DMS79 (cell line): ENCODE measurements around the gene SHC2.
"Not testable (repeated sequence)": the region's sequence is repeated elsewhere in the genome, so short reads cannot be mapped to it uniquely, and the experiment has no call there.

Experiments
- DNase-seq: peaks from one replicate; lab custom pipeline; 2025; lab: John Stamatoyannopoulos, UW

The SHC2 gene

DNA sequence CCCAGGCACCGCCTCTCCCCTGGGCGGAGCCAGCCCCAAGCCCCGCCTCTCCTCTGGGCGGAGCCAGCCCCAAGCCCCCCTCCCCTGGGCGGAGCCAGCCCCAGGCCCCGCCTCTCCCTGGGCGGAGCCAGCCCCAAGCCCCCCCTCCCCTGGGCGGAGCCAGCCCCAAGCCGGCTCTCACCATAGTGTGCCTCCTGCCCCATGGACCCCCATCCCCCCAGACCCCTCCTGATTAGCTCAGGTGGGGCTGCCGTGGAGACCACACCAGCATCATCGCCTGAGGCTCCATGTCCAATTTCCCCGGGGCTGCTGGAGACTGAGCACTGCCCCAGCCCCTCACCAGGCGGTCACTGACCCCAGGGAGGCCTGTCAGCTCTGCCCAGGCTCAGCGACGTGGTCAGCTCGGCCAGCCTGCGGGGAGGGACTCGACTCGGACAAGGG, 31.3 kb upstream of the SHC2 start:
- DNase-seq, result no peak

DNA sequence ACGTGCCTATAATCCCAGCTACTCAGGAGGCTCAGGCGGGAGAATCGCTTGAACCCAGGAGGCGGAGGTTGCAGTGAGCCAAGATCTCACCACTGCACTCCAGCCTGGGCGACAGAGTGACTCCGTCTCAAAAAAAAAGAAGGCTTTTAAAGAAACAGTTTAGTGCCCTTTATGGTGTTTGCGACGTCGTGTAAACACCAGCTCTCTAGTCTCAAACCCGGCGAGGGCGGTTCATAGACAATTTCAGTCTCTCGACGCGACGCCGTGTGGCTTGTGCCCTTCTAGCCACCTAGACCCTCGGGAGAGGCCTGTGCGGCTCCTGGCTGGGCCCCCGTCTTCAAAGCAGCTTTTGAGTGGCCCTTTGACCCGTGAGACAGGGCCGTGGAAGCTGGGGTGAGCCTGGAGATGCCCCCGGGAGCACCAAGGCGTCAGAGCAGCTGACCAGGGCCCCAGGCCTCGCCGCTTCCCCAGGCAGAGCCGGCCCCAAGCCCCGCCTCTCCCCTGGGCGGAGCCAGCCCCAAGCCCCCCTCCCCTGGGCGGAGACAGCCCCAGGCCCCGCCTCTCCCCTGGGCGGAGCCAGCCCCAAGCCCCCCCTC, 30.4 kb upstream of the SHC2 start:
- DNase-seq, result no peak

DNA sequence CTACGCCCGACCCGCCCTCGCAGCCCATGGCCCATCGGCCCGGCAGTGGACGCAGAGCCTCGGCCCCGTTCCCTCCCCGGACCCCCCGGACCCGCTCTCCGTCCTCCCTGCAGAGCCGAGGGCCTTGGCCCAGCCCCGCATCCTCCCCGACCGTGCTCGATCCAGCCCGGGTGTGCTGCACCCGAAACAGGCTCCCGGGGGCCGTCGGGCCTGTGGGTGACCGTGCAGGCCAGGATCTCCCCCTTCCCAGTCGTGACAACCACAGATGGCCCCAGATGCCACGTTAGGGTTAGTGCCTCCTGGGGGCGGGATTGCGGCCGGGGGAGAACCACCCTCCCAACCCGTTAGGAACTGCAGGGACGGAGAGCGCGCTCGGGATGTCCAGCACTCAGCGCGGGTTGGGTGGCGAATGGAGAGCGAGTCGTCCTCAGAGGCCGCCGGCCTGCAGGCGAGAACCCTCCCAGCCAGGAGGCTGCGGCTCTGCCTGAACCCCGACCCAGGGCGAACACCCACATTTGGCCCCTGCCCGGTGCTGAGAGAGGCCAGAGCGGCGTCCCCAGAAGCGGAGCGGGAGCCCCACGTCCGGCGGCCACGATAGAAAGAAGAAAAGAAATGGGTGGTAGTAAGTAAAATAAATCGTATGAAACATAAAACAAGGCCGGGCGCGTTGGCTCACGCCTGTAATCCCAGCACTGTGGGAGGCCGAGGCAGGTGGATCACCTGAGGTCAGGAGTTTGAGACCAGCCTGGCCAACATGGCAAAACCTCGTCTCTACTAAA, 28.8 kb upstream of the SHC2 start:
- peak; percentile 16 for DNase-seq

DNA sequence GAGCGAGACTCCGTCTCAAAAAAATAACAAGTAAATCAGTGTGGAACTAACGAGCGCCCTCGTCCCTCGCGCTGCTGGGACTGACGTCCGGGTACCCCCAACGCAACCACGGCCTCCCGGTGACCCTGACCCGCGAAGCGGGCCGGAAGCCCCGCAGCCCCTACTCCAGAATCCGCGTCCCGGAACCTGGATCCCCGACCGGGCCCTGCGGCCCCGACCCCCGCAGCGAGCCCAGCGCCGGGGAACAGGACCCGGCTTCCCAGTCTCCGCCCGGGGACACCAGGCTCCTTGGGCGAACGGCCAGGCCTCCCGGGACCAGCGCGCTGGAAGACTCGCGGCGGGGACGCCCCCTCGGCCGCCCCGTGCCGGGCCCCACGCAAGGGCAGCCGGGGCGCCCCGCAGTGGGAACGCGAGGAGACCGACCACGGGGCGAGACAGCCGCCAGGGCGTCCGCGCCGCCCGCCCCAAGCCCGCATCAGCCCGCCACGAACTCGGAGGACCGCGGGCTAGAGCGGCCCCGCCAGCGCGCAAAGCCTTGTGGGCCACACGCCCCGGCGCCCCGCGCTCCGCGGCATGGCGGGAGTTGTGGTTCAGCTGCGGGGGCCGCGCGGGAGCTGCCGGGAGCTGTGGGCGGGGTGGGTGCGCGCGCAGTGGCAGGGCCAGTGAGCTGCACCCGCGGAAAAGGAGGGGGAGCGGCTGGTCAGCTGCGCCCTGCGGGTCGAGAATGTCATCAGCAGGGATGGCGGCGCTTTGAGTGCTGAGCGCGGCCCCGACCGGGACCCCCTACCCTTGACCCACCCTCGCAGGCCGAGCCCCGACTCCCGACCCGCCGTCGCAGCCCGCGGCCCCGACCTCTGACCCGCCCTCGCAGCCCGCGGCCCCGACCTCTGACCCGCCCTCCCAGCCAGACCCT, 27.9 kb upstream of the SHC2 start:
- peak; percentile 75 for DNase-seq

DNA sequence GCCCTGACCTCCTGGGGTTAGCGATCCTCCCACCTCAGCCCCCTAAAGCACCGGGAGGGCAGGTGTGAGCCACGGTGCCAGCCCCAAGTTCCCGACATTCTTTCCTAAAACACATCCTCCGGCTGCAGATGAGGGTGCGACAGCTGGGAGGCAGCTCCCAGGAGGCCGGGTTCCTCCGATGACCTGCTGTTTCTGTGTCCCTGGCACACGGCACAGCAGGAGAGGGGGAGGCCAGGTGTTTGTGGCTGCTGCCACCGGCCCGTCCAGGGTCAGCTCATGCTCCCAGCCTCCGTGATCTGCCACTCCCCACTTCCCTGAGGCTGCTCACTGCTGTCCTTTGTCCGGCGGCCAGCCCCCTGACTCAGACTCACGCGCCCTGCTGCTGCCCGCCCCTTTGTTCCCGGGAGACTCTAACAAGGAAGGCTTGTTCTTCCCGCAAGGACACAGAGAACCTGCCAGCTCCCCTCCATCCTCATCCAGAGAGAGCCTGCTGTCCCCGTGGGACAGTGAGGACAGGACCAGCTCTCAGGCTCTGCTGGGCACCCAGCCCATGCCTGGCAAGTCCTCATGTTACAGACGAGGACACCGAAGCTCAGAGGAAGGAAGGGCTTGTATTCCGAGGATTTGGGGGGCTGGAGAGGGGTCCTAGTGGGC, 24.9 kb upstream of the SHC2 start:
- DNase-seq, result peak; percentile 50

DNA sequence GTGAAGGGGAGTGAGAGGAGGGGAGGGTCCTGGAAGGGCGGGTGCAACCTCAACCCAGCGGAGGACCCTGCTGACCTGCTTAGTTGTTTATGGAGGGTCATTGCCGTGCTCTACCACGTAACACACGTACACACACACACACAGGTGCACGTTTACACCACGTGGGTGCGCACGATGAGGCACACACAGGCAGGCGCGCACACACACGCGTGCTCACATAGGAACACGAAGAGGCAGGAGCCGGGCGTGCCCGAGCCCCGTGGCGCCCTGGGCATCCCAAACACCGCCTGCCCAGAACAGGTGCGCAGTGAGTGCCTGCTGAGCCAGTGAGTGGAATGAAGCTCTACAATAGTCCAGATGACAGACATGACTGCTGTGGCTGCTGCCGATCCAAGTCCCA, 24.2 kb upstream of the SHC2 start:
- peak; percentile 32 for DNase-seq

DNA sequence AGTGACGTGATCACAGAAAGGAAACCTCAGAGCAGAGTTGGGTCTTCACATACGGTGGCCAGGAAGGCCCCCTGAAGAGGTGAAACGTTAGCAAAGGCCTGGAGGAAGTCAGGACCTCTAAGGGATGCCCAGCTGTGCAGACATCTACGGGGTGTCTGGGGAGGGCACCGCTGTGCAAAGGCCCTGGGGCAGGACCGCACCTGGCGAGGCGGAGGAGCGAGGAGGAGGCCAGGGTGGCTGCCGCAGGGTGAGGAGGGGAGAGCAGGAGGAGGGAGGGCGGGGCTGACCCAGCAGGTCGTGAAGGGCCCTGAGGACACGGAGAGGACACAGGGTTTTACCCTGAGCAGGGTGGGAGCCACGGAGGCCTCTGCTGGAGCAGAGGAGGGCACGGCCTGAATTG, 23.7 kb upstream of the SHC2 start:
- DNase-seq, result no peak

DNA sequence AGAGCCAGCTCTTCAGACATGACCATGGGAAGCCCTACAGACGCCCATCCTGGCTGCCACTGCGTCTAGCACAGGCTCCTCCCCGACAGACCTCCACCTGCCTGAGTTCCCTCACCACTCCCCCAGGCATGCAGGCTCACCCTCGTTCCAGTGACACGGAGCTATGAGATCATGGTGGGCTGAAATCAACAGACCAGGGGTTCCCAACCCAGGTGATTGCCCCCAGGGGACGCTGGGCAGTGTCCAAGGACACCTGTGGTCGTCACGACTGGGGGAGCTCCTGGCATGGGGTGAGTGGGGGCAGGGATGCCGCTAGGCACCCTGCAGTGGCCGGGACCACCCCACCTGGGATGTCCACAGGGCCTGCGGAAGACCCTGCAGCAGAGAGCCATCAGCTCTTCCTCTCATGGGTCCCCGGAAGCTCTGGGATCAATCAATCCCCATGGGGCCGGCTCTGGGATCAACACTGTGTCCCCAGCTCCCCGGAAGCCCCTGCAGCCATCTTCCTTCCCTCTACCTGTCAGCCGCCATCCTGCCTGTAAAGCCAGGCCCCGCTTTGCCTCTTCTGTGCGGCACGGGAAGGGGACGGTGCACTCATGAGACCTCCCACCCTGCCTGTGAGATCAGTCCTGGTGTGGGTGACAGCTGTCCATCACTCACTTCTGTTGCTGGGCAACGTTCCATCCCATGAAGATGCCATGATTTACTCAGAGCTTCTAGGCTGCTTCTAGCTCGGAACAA, 22.7 kb upstream of the SHC2 start:
- DNase-seq, result no peak

DNA sequence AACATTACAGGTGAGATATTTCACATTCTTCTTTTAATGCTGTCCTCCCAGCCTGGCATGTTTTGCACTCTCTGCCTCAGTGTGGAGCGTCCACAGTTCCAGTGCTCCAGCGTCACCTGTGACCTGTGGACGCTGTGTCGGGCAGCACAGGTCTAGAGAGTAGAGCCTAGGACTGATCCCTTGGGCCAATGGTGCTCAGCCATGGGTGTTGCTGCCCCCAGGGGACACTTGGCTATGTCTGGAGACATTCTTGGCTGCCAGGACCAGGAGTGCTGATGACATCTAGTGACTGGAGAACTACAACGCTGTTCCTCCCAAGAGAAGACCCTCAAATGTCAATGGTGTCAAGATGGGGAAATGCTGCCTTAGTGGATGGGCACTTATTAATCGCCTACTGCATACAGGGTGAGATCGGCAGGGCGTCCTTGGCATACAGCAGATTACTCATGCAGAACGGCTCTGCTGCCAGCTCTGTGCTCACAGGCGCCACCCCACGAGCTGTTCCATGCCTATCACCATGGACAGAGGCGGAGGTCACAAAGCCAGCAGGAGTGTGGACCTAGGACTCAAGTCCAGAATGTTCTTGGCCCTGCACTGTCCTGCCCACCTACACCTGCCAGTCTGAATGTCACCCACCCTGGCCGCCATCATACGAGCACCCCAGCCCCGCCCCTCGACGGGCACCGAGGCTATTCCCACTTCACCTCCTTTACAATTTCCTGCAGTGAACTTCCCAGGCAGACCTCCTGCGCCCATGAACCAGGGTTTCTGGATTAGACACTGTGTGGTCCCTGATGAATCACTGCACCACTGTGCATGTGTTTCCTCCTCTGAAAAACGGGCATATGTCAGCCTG, 21.6 kb upstream of the SHC2 start:
- no peak for DNase-seq

DNA sequence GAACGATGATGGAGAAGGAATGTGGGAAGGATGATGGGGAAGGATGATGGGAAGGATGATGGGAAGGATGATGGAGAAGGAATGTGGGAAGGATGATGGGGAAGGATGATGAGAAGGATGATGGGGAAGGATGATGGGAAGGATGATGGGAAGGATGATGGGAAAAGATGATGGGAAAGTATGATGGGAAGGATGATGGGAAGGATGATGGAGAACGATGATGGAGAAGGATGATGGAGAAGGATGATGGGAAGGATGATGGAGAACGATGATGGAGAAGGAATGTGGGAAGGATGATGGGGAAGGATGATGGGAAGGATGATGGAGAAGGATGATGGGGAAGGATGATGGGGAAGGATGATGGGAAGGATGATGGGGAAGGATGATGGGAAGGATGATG, 20.3 kb upstream of the SHC2 start:
- not testable (repeated sequence) for DNase-seq

DNA sequence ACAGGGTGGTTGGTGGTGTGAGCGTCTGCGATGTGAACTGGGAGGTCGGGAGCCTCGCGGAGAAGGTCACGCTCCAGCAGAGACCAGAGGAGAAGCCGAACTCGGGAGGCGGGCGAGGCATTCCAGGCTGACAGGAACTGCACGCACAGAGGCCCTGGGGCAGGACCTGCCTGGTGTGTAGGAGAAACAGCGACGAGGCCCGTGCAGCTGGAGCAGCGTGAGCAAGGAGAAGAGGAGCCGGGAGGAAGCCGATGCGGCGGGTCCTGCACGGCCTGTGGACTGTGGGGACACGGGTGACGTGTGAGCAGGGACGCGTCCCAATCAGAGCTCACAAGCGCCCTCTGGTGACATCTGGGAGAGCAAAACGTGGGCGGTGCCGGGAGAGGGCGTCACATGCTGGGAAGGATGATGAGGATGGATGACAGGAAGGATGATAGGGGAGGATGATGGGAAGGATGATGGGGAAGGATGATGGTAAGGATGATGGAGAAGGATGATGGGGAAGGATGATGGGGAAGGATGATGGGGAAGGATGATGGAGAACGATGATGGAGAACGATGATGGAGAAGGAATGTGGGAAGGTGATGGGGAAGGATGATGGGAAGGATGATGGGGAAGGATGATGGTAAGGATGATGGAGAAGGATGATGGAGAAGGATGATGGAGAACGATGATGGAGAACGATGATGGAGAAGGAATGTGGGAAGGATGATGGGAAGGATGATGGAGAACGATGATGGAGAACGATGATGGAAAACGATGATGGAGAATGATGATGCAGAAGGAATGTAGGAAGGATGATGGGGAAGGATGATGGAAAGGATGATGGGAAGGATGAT, 19.4 kb upstream of the SHC2 start:
- no peak for DNase-seq

DNA sequence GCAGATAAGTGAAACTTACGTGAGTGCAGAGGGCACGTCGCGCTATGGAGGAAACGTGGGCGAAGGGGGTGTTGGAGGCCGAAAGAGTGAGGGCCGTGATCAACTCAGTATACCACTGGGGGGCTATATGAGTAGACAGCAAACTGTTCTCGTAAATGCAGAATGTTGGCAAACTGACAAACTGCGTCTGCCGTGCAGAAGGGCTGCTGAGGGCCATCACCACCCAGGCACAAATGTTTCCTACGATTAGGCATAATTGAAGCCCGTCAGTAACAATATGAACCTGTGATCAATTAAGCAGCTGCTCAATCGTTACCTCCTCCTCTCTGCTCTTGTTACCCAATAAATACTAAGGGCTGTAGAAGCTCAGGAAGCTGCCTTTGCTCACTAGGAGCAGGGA, 18.1 kb upstream of the SHC2 start:
- no peak for DNase-seq

DNA sequence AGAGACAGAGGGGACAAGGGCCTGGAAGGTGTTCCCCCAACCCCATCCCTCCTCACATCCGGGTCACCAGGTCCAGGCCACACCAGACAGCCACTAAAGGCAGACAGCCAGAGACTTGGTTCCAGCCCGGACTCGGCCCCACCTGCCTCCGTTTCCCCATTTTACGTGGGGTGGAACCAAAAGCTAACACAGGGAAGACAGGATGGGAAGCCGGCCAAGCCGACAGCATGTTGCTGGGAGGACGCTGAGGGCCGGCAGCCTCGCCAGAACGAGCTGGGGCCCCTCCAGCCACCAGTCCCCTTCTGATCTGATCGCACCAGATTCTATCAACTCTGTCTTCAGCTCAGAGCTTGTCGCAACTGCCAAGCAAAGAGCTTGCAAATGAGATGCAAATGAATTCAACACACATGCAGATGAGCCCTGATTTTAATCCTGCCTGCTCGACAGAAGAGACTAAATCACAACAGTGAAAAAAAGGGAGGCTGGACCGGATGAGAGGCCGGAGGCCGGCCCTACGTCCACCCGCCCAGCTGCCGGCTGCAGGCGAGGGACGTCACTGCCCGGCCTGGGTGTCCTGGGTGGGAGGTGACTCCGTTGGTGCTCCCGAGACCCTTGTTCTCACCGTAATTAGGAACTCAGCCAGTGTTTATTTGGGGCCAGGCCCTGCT, 17.5 kb upstream of the SHC2 start:
- DNase-seq, result no peak

DNA sequence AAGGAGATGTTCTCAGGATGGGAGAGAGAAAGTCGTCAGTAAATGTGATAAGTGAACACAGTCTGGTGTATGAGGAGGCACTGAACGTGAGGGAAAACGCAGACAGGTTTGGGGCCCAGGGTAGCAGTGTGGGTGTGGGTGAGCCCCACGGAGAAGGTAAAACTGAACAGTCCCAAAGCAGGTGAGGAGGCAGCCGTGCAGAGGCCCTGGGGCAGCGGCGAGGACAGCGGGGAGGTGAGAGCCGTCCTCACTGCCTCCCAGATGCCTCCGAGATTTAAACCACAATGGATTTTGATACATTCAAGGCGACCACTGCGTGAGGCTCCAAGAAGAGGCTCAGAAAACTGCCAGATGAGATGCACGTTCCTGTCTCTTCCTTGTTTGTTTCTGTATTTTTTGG, 14.5 kb upstream of the SHC2 start:
- DNase-seq, result no peak

DNA sequence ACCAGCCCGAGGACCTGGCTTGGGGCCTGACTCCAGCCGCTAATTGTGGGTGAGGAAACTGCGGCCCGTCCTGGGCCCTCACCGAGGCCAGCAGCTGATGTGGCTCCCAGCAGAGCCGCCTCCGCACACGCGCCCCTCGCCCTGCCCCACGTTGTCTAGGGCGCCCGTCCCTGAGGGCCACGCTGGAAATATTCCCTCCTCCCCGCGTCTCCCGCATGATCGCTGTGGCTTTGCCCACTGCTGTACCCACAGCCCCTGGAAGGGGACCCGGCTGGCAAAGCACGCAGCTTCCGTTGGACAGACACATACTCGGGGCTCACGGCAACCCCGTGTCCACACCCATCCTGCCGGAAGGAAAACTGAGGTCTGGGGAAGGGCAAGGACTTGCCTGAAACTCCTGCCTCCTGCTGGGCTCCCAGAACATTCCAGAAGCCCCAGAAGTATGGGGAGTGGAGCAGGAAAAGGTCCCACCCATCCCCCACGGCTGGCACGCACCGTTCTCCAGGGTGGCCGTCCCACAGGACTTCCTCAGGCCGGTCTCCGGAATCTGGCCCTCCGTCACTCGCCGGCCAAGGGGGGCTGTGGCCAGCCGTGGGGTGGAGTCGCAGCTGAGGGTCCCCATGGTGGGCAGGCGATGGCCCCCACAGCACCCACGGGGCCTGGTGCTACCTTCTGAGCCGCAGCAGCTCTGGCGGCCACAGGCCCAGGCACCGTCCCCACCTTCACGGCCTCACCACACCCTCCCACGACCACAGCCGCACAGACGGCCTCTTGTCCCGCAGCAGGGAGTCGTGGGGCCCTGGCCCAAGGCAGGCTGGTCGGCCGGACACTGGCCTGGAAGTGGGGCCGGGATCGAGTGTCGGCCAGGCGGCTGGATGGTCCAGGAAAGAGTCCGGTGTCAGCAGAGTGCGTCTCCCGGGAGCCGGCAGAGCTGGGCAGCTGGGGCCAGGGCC, 13.6 kb upstream of the SHC2 start:
- no peak for DNase-seq

DNA sequence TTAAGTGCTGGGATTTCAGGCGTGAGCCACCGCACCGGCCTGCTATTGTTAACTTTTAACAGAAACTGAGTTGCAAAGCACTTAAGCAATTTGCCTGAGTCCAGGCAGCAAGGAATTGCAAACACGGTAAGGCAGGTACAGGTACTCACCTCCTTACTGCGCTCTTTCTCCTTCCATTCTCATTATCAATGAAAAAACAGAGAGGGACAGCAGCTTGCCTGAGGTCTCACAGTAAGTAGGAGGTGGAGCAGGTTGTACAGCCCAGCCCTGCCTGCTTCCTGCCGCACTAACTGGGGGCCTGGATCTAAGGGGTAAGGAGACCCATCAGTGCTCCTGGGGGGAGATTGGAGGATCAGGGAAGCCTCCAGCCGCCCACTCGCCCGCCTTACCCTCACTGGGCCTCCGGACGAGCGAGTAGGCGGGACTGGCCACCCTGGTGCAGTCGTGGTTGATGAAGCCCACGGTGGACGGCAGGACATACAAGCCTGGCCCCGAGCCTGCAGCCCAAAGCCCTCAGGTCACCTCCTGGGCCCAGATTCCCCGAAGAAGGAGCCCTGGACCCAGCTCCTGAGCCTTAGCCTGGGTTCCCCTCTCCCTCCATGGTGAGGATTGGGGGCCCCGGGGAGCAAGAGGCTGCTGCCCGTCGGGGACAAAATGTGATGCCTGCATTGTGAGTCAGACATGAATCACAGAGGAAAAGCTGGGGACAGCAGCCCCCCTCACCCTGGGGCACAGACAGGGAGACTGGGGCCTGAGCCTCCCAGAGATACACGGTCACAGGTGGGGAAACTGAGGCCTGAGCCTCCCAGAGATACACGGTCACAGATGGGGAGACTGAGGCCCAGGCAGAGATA, 11.4 kb upstream of the SHC2 start:
- DNase-seq, result no peak

DNA sequence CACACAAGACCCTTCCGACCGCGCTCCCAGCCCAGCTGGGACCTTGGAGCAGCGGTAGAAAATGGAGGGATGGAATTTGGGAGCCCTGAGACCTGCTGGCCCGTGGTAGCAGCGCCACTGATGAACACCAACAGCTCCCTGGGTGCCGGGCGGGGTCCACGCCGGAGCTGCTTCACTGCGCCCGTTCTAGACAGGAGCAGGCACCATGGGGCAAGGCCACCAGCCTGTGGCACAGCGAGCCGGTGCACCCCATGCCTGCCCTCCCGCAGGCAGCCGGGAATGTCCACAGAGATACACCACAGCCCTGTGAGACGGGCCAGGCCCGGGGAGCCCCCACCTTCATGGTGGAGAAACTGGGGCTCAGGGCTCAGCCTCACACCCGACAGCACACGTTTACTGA, 9.9 kb upstream of the SHC2 start:
- no peak for DNase-seq
